K562 (cell line): ENCODE results near the gene GPN1. TPM values are rescaled to one million over a fixed set of nuclear protein-coding genes. Genes with fewer than 3 reads are reported as not detected.

ENCODE experiments used
- BRF2 ChIP-seq: IDR thresholded peaks from 3 replicates; pipeline ENCODE4 v1.6.1; 2011; ENCODE audit warnings: borderline replicate concordance, mild to moderate bottlenecking; ENCODE audit not compliant: insufficient read length, insufficient read depth
- CBFA2T2 ChIP-seq: fragments of 450-650 bp; conservative IDR thresholded peaks from 2 replicates; pipeline ENCODE4 v1.6.1; 2017; ENCODE audit warnings: mild to moderate bottlenecking
- CCNT2 ChIP-seq: IDR thresholded peaks from 2 replicates; pipeline ENCODE4 v1.6.1; 2011; ENCODE audit warnings: borderline replicate concordance, low read depth, mild to moderate bottlenecking, moderate library complexity, mixed read lengths, low read length; ENCODE audit not compliant: insufficient read length; ENCODE audit errors: extremely low read depth
- CREBBP ChIP-seq: IDR thresholded peaks from one replicate; pipeline ENCODE4 v1.6.1; 2012; ENCODE audit warnings: low read depth, mild to moderate bottlenecking, control low read depth, inconsistent platforms, low read length
- FUS ChIP-seq: fragments of 200-400 bp; formaldehyde crosslinking; optimal IDR thresholded peaks from 2 replicates; pipeline ENCODE3; 2017; ENCODE audit warnings: low read depth, low read length
- HNRNPLL ChIP-seq: fragments of 200-400 bp; formaldehyde crosslinking; IDR thresholded peaks from 2 replicates; pipeline ENCODE4 v1.6.1; 2017; ENCODE audit warnings: low read length, low read depth, mild to moderate bottlenecking; ENCODE audit not compliant: poor library complexity, severe bottlenecking
- KLF6 ChIP-seq: fragments of 250-450 bp; sonication (Bioruptor Pico); IDR thresholded peaks from 2 replicates; pipeline ENCODE4 v1.4.0; 2020; ENCODE audit warnings: mild to moderate bottlenecking, moderate library complexity, borderline replicate concordance
- L3MBTL2 ChIP-seq: fragments of 450-650 bp; IDR thresholded peaks from 2 replicates; pipeline ENCODE4 v1.6.1; 2016; ENCODE audit warnings: mild to moderate bottlenecking, moderate library complexity
- MAZ ChIP-seq, 2 experiments: fragments of 450-650 bp in 1 of 2; sonication (generic) in 1 of 2; formaldehyde crosslinking; IDR thresholded peaks in 1 of 2; conservative IDR thresholded peaks in 1 of 2; 2 replicates each; pipeline versions ENCODE4 v1.4.0 to v1.5.0; 2020; ENCODE audit warnings: mild to moderate bottlenecking in 1 of 2, missing genetic modification reagents in 1 of 2
- MBD1 ChIP-seq: fragments of 250-450 bp; sonication (Bioruptor Pico); IDR thresholded peaks from 2 replicates; pipeline ENCODE4 v1.8.0; 2022; ENCODE audit warnings: inconsistent platforms
- MLLT1 ChIP-seq, 2 experiments: fragments of 450-650 bp; IDR thresholded peaks; 2 replicates each; pipeline ENCODE4 v1.6.1; 2016
- PATZ1 ChIP-seq: fragments of 250-450 bp; sonication (Bioruptor Pico); IDR thresholded peaks from 2 replicates; pipeline ENCODE4 v1.5.0; 2020; ENCODE audit warnings: mild to moderate bottlenecking, borderline replicate concordance
- SIN3A ChIP-seq, 2 experiments: fragments of 150-350 bp in 1 of 2; IDR thresholded peaks; 2 replicates each; pipeline ENCODE4 v1.6.1; 2011 to 2016; ENCODE audit warnings: borderline replicate concordance in 2 of 2, low read depth in 2 of 2, low read length in 2 of 2, mild to moderate bottlenecking in 2 of 2, moderate library complexity in 2 of 2; ENCODE audit not compliant: control insufficient read depth in 1 of 2
- SREBF2 ChIP-seq: sonication (generic); formaldehyde crosslinking; IDR thresholded peaks from 2 replicates; pipeline ENCODE4 v1.4.0; 2020; ENCODE audit warnings: mild to moderate bottlenecking, missing genetic modification reagents
- ZBTB12 ChIP-seq: fragments of 250-450 bp; sonication (Bioruptor Pico); IDR thresholded peaks from 2 replicates; pipeline ENCODE4 v1.4.0; 2020
- ZKSCAN3 ChIP-seq: fragments of 250-450 bp; sonication (Bioruptor Pico); IDR thresholded peaks from 2 replicates; pipeline ENCODE4 v1.4.0; 2020
- ZNF3 ChIP-seq: fragments of 250-450 bp; sonication (Bioruptor Pico); IDR thresholded peaks from 2 replicates; pipeline ENCODE4 v1.5.0; 2021; ENCODE audit warnings: mild to moderate bottlenecking, moderate library complexity
- polyA plus RNA-seq, 8 experiments: library from polyadenylated mRNA; depleted of rRNA in 4 of 8; stranded (reverse) in 5 of 8; unstranded in 3 of 8; fragments of >200 nt; fragmentation: Nextera tagmentation in 2 of 8; fragmentation: Illumina TruSeq in 1 of 8; extraction: Ambion mirVana in 2 of 8; extraction: Trizol in 1 of 8; gene quantifications; 2 replicates each; pipeline versions ENCODE4 v1.2.1 to v1.2.3, GENCODE V29; 2011 to 2014; ENCODE audit warnings: inconsistent platforms in 1 of 8, missing spikeins in 1 of 8
- total RNA-seq, 7 experiments: library from RNA; depleted of rRNA in 6 of 7; stranded (reverse); fragments of >200 nt in 6 of 7; fragmentation: Illumina TruSeq in 2 of 7; extraction: Trizol in 2 of 7; gene quantifications; 2 replicates each; pipeline versions ENCODE4 v1.2.1 to v1.2.3, GENCODE V29; 2011 to 2021; ENCODE audit warnings: low replicate concordance in 1 of 7

Gene GPN1
- total and polyA plus RNA-seq, 9 of the 15 experiments (the other 6 are each of a cell fraction or from before 2014, with no cell fraction given): 23.4 to 171 (median 48.2) TPM

- TF ChIP-seq ZBTB12: 0 out of 2 replicates have a peak, but pooled peaks have one; percentile 37
- TF ChIP-seq MLLT1 (IDR thresholded peaks at IDR 0.05): peak in 1 of 2 experiments; percentile 56; a peak in 1 of 4 replicates
- peak; percentile 89 for TF ChIP-seq L3MBTL2
- no peak for TF ChIP-seq ZKSCAN3 (CRISPR knock-in tag)
- peak; percentile 81 to 85; a peak in 2 of 4 replicates for TF ChIP-seq SIN3A (IDR thresholded peaks at IDR 0.05; ENCODE audit: borderline replicate concordance in 2 of 2, control insufficient read depth in 1 of 2, low read depth in 2 of 2, low read length in 2 of 2)
- TF ChIP-seq MAZ (CRISPR knock-in tag; conservative IDR thresholded peaks at IDR 0.05 in 1 of 2, IDR thresholded peaks at IDR 0.05 in 1 of 2): peak; percentile 75 to 89; a peak in 3 of 4 replicates
- peak; percentile 95 for TF ChIP-seq CBFA2T2
- no peak for TF ChIP-seq HNRNPLL
- no peak for TF ChIP-seq MBD1 (CRISPR knock-in tag)
- no peak for TF ChIP-seq FUS
- TF ChIP-seq CREBBP: no peak
- TF ChIP-seq SREBF2 (CRISPR knock-in tag): no peak
- no peak for TF ChIP-seq ZNF3
- 0 out of 2 replicates have a peak, but pooled peaks have one; percentile 8 for TF ChIP-seq KLF6 (CRISPR knock-in tag)
- no peak for TF ChIP-seq PATZ1 (CRISPR knock-in tag)
- no peak for TF ChIP-seq BRF2
- TF ChIP-seq CCNT2: peak; percentile 39
Measured at GRCh38 chr2:27582695-27583389, 46.0 kb upstream of the GPN1 start, which contains the start of gene ZNF512 (continued).
